ENCODE measurements around the gene CASS4. TPM values are rescaled to one million over a fixed set of nuclear protein-coding genes. Genes with fewer than 3 reads are reported as not detected.

CASS4 gene
- total RNA-seq, 2 experiments from 2014 or later = 0.15 TPM; not detected in 1

- BruUV-seq (replicated peaks) = no TSS peak
- Histone ChIP-seq H3K4me1 (ENCODE audit: insufficient read depth, low read length, poor library complexity, severe bottlenecking) (peaks cover 10% of the 10 kb centered on the region), H3K9me3 (ENCODE audit: low read length) (no peaks in the 10 kb centered on the region), H3K36me3 (ENCODE audit: insufficient read depth, low read length) (peaks cover 100% of the 10 kb centered on the region), H3K4me3 (ENCODE audit: low read depth, low read length, poor library complexity, severe bottlenecking) (no peak overlapping the region), H3K79me2 (ENCODE audit: insufficient read depth, low read depth, low read length) (peaks cover 77% of the 10 kb centered on the region), H2AFZ (ENCODE audit: low read length) (no peak overlapping the region), H4K20me1 (ENCODE audit: insufficient read depth, low read length) (peaks cover 14% of the 10 kb centered on the region), H3K9me2 (ENCODE audit: insufficient read depth, low read length) (no peaks in the 10 kb centered on the region), H3K27ac (ENCODE audit: low read depth, low read length, poor library complexity, severe bottlenecking) (no peak overlapping the region), H3K4me2 (ENCODE audit: low read length) (no peak overlapping the region)
- CTCF ChIA-PET (ENCODE audit: unreplicated experiment) = no interaction called here
- no peak for DNase-seq (ENCODE audit: low spot score)
- TF ChIP-seq EZH2phosphoT487 (IDR thresholded peaks at IDR 0.05; ENCODE audit: borderline replicate concordance, low read depth, low read length) = no peak
- POLR2A ChIA-PET = interaction anchor here (1.2 to 1.9 kb wide), 2 partner anchors 12 to 13 kb away, joined by 3 to 6 read pairs; no protein-coding TSS in a partner anchor
- intact Hi-C loops (cut with micrococcal nuclease; ENCODE audit: unreplicated experiment) = no loop called here
These were observed 26.9 kb upstream of the CASS4 start for GRCh38 chr20:56385130-56385529.

GRCh38 chr20:56386219-56386618, 25.8 kb upstream of the CASS4 start:
- no peak for DNase-seq (ENCODE audit: low spot score)
- Histone ChIP-seq H4K20me1 (ENCODE audit: insufficient read depth, low read length) (peaks cover 14% of the 10 kb centered on the region), H3K36me3 (ENCODE audit: insufficient read depth, low read length) (peaks cover 100% of the 10 kb centered on the region), H3K9me2 (ENCODE audit: insufficient read depth, low read length) (no peaks in the 10 kb centered on the region), H3K79me2 (ENCODE audit: insufficient read depth, low read depth, low read length) (peaks cover 78% of the 10 kb centered on the region), H3K4me3 (ENCODE audit: low read depth, low read length, poor library complexity, severe bottlenecking) (no peak overlapping the region), H3K9me3 (ENCODE audit: low read length) (no peaks in the 10 kb centered on the region), H3K4me2 (ENCODE audit: low read length) (no peak overlapping the region), H3K4me1 (ENCODE audit: insufficient read depth, low read length, poor library complexity, severe bottlenecking) (peaks cover 18% of the 10 kb centered on the region), H2AFZ (ENCODE audit: low read length) (no peak overlapping the region), H3K27ac (ENCODE audit: low read depth, low read length, poor library complexity, severe bottlenecking) (no peak overlapping the region)
- intact Hi-C loops (cut with micrococcal nuclease; ENCODE audit: unreplicated experiment) = no loop called here
- CTCF ChIA-PET (ENCODE audit: unreplicated experiment) = no interaction called here
- BruUV-seq (replicated peaks) = no TSS peak
- TF ChIP-seq CTCF (conservative IDR thresholded peaks at IDR 0.05; ENCODE audit: low read length) = no peak
- TF ChIP-seq EZH2phosphoT487 (IDR thresholded peaks at IDR 0.05; ENCODE audit: borderline replicate concordance, low read depth, low read length) = no peak
- POLR2A ChIA-PET = interaction anchor here (1.0 kb wide), 2 partner anchors 10 to 34 kb away, joined by 3 read pairs; no protein-coding TSS in a partner anchor

GRCh38 chr20:56388882-56389281, 23.2 kb upstream of the CASS4 start:
- H3K27ac ChIP-seq (ENCODE audit: low read depth, low read length, poor library complexity, severe bottlenecking) = no peak overlapping the region
- intact Hi-C loops (cut with micrococcal nuclease; ENCODE audit: unreplicated experiment) = no loop called here
- H3K4me1 ChIP-seq (ENCODE audit: insufficient read depth, low read length, poor library complexity, severe bottlenecking) = peaks cover 23% of the 10 kb centered on the region
- H3K9me2 ChIP-seq (ENCODE audit: insufficient read depth, low read length) = no peaks in the 10 kb centered on the region
- peaks cover 83% of the 10 kb centered on the region for H3K79me2 ChIP-seq (ENCODE audit: insufficient read depth, low read depth, low read length)
- TF ChIP-seq EZH2phosphoT487 (IDR thresholded peaks at IDR 0.05; ENCODE audit: borderline replicate concordance, low read depth, low read length) = no peak
- TF ChIP-seq CTCF (conservative IDR thresholded peaks at IDR 0.05; ENCODE audit: low read length) = no peak
- CTCF ChIA-PET (ENCODE audit: unreplicated experiment) = no interaction called here
- H2AFZ ChIP-seq (ENCODE audit: low read length) = no peak overlapping the region
- H3K36me3 ChIP-seq (ENCODE audit: insufficient read depth, low read length) = peaks cover 81% of the 10 kb centered on the region
- POLR2A ChIA-PET = interaction anchor here (0.5 kb wide), 1 partner anchor 24 kb away, joined by 4 read pairs; no protein-coding TSS in a partner anchor
- no TSS peak for BruUV-seq (replicated peaks)
- no peak overlapping the region for H3K4me3 ChIP-seq (ENCODE audit: low read depth, low read length, poor library complexity, severe bottlenecking)
- H3K4me2 ChIP-seq (ENCODE audit: low read length) = no peak overlapping the region
- peaks cover 12% of the 10 kb centered on the region for H4K20me1 ChIP-seq (ENCODE audit: insufficient read depth, low read length)
- no peaks in the 10 kb centered on the region for H3K9me3 ChIP-seq (ENCODE audit: low read length)
- no peak for DNase-seq (ENCODE audit: low spot score)
